ENCODE measurements around the gene GABRA5.

- no peak for TF ChIP-seq EZH2 (IDR thresholded peaks at IDR 0.05; ENCODE audit: low read depth, unreplicated experiment)
- no peak for TF ChIP-seq CTCF (conservative IDR thresholded peaks at IDR 0.05; ENCODE audit: low read depth in 2 of 2)
- TF ChIP-seq REST (IDR thresholded peaks at IDR 0.05; ENCODE audit: unreplicated experiment): no peak
- TF ChIP-seq EZH2phosphoT487 (IDR thresholded peaks at IDR 0.05; ENCODE audit: unreplicated experiment): no peak
- TF ChIP-seq POLR2AphosphoS5 (IDR thresholded peaks at IDR 0.05; ENCODE audit: low read depth): no peak
- no peak for TF ChIP-seq CREB1 (CRISPR knock-in tag; IDR thresholded peaks at IDR 0.05; ENCODE audit: low read depth)
- TF ChIP-seq ZNF114 (CRISPR knock-in tag; IDR thresholded peaks at IDR 0.05): no peak
- TF ChIP-seq STAT1 (IDR thresholded peaks at IDR 0.05; ENCODE audit: unreplicated experiment): no peak
- TF ChIP-seq NANOG (IDR thresholded peaks at IDR 0.05; ENCODE audit: borderline replicate concordance): no peak
- TF ChIP-seq JUNB (IDR thresholded peaks at IDR 0.05; ENCODE audit: unreplicated experiment): no peak
- TF ChIP-seq ETS1 (IDR thresholded peaks at IDR 0.05): no peak
- TF ChIP-seq, protein P1, sequence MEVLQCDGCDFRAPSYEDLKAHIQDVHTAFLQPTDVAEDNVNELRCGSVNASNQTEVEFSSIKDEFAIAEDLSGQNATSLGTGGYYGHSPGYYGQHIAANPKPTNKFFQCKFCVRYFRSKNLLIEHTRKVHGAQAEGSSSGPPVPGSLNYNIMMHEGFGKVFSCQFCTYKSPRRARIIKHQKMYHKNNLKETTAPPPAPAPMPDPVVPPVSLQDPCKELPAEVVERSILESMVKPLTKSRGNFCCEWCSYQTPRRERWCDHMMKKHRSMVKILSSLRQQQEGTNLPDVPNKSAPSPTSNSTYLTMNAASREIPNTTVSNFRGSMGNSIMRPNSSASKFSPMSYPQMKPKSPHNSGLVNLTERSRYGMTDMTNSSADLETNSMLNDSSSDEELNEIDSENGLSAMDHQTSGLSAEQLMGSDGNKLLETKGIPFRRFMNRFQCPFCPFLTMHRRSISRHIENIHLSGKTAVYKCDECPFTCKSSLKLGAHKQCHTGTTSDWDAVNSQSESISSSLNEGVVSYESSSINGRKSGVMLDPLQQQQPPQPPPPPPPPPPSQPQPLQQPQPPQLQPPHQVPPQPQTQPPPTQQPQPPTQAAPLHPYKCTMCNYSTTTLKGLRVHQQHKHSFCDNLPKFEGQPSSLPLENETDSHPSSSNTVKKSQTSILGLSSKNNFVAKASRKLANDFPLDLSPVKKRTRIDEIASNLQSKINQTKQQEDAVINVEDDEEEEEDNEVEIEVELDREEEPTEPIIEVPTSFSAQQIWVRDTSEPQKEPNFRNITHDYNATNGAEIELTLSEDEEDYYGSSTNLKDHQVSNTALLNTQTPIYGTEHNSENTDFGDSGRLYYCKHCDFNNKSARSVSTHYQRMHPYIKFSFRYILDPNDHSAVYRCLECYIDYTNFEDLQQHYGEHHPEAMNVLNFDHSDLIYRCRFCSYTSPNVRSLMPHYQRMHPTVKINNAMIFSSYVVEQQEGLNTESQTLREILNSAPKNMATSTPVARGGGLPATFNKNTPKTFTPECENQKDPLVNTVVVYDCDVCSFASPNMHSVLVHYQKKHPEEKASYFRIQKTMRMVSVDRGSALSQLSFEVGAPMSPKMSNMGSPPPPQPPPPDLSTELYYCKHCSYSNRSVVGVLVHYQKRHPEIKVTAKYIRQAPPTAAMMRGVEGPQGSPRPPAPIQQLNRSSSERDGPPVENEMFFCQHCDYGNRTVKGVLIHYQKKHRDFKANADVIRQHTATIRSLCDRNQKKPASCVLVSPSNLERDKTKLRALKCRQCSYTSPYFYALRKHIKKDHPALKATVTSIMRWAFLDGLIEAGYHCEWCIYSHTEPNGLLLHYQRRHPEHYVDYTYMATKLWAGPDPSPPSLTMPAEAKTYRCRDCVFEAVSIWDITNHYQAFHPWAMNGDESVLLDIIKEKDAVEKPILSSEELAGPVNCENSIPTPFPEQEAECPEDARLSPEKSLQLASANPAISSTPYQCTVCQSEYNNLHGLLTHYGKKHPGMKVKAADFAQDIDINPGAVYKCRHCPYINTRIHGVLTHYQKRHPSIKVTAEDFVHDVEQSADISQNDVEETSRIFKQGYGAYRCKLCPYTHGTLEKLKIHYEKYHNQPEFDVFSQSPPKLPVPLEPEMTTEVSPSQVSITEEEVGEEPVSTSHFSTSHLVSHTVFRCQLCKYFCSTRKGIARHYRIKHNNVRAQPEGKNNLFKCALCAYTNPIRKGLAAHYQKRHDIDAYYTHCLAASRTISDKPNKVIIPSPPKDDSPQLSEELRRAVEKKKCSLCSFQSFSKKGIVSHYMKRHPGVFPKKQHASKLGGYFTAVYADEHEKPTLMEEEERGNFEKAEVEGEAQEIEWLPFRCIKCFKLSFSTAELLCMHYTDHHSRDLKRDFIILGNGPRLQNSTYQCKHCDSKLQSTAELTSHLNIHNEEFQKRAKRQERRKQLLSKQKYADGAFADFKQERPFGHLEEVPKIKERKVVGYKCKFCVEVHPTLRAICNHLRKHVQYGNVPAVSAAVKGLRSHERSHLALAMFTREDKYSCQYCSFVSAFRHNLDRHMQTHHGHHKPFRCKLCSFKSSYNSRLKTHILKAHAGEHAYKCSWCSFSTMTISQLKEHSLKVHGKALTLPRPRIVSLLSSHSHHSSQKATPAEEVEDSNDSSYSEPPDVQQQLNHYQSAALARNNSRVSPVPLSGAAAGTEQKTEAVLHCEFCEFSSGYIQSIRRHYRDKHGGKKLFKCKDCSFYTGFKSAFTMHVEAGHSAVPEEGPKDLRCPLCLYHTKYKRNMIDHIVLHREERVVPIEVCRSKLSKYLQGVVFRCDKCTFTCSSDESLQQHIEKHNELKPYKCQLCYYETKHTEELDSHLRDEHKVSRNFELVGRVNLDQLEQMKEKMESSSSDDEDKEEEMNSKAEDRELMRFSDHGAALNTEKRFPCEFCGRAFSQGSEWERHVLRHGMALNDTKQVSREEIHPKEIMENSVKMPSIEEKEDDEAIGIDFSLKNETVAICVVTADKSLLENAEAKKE (CRISPR knock-in tag; IDR thresholded peaks at IDR 0.05): no peak
- no peak for TF ChIP-seq ZNF331 (CRISPR knock-in tag; IDR thresholded peaks at IDR 0.05; ENCODE audit: low read depth)
Measured at GRCh38 chr15:26893351-26894065, 26.6 kb downstream of the GABRA5 start.

Data from GM23338 (cell line).